OCI-LY1 (cell line): ENCODE results near the gene EWSR1.

ENCODE experiments used
- CTCF ChIP-seq: fragments of 200-600 bp; sonication (generic), shearing (Covaris generic); IDR thresholded peaks from 2 replicates; pipeline ENCODE4 v1.5.1; 2017; ENCODE audit warnings: mild to moderate bottlenecking, antibody characterized with exemption, low read length, moderate library complexity, mixed read lengths
- EZH2 ChIP-seq: fragments of 200-600 bp; sonication (generic), shearing (Covaris generic); IDR thresholded peaks from 2 replicates; pipeline ENCODE4 v1.8.0; 2017; ENCODE audit warnings: borderline replicate concordance, mixed run types, mild to moderate bottlenecking, antibody characterized with exemption, low read length, moderate library complexity, mixed read lengths

DNA sequence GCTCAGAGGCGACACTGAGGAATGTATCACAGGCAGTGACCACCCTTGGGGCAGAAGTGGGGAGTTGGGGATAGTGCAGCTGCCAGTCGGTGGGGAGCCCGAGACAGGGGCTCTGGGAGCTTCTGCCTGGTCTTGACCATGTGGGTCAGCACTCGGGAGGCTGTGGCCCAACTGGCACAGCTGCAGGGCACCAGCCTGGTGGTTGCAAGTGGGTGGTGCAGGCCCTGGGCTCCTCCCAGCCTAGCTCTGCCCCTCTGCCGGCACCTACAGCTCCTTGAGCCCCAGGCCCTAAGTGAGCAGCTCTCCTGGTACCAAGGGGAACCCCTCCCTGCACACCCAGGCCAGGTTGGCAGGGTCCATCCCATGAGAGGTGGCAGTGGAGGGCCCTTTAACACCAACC is 60.0 kb downstream of the EWSR1 start:
- TF ChIP-seq CTCF (no peak), EZH2 (no peak)
